ENCODE measurements around the gene CHKB.

The CHKB gene

DNA sequence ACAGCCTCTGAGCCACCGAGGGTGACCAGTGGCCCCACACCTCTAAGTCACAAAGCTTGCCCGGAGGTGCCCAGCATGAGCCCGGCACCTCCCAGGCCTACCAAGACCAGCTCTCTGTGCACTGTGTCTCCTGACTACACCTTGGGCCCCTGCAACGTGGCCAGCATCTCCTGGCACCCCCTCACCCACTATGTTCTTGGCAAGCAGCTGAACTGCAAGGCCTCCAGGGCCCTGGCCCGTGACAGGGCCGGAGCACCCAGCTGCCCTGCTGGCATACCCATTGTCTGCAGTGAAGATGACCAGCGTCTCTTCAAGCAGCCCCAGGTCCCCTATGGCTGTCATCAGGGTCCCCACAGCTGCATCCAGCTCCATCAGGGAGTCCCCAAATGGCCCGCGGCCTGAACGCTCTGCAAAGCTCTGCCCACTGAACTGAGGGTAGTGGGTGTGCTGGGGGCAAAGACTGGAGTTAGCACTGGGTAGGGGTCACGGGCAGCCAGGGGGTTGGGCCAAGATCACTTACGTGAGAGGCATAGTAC, 43.7 kb upstream of the CHKB start:
- DNase-seq (ENCODE audit: low read depth): no peak
- no peak for TF ChIP-seq MYC (IDR thresholded peaks at IDR 0.05; ENCODE audit: low read depth, low read length)
- no peak for TF ChIP-seq POLR2A (IDR thresholded peaks at IDR 0.05; ENCODE audit: extremely low read depth, insufficient read length)
- no peak for TF ChIP-seq MAX (IDR thresholded peaks at IDR 0.05; ENCODE audit: low read depth, low read length)
- TF ChIP-seq, protein P1, sequence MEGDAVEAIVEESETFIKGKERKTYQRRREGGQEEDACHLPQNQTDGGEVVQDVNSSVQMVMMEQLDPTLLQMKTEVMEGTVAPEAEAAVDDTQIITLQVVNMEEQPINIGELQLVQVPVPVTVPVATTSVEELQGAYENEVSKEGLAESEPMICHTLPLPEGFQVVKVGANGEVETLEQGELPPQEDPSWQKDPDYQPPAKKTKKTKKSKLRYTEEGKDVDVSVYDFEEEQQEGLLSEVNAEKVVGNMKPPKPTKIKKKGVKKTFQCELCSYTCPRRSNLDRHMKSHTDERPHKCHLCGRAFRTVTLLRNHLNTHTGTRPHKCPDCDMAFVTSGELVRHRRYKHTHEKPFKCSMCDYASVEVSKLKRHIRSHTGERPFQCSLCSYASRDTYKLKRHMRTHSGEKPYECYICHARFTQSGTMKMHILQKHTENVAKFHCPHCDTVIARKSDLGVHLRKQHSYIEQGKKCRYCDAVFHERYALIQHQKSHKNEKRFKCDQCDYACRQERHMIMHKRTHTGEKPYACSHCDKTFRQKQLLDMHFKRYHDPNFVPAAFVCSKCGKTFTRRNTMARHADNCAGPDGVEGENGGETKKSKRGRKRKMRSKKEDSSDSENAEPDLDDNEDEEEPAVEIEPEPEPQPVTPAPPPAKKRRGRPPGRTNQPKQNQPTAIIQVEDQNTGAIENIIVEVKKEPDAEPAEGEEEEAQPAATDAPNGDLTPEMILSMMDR (IDR thresholded peaks at IDR 0.05; ENCODE audit: low read depth, low read length): no peak
- H3K4me3 ChIP-seq (ENCODE audit: low read depth, low read length): no peak overlapping the region

DNA sequence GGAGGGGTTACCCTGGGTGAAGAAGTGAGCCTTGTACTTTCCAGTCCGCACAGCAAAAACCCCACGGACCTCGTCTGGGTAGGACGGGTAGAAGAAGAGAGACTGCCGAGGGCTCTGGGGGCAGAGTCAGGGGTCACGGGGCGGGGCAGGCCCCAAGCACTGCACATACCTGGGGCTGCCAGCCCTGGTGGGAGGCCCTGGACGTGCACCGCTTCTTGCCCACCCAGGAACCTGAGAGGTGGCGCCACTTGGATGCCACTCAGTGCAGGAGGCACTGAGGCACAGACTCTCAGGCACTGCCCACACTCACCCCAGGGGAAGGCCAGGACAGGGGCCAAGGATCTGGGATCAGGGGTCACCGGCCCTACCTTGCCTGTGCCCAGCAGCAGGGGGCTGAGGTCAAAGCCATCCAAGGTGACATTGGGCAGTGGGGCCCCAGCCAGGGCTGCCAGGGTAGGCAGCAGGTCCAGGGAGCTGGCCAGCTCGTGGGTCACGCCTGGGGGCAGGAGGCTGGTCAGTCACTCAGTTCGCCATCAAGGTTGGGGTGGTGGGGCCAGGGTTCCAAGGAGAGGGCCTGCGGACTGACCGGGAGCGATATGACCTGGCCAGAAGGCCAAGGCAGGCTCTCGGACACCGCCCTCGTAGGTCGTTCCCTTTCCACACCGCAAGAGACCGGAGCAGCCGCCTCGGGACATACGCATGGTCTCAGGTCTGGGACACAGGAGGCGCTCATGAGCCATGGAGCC, 43.1 kb upstream of the CHKB start:
- H3K4me3 ChIP-seq (ENCODE audit: low read depth, low read length): no peak overlapping the region
- TF ChIP-seq MYC (IDR thresholded peaks at IDR 0.05; ENCODE audit: low read depth, low read length) (no peak), POLR2A (IDR thresholded peaks at IDR 0.05; ENCODE audit: extremely low read depth, insufficient read length) (no peak), MAX (IDR thresholded peaks at IDR 0.05; ENCODE audit: low read depth, low read length) (no peak)
- TF ChIP-seq, protein P1 (IDR thresholded peaks at IDR 0.05; ENCODE audit: low read depth, low read length): peak; percentile 6
- no peak for DNase-seq (ENCODE audit: low read depth)

GRCh38 chr22:50625131-50625567, 42.5 kb upstream of the CHKB start:
- TF ChIP-seq MYC (IDR thresholded peaks at IDR 0.05; ENCODE audit: low read depth, low read length) (no peak), POLR2A (IDR thresholded peaks at IDR 0.05; ENCODE audit: extremely low read depth, insufficient read length) (no peak), MAX (IDR thresholded peaks at IDR 0.05; ENCODE audit: low read depth, low read length) (no peak)
- TF ChIP-seq, protein P1 (IDR thresholded peaks at IDR 0.05; ENCODE audit: low read depth, low read length): no peak
- no peak for DNase-seq (ENCODE audit: low read depth)

GRCh38 chr22:50624347-50625130, 41.9 kb upstream of the CHKB start:
- H3K4me3 ChIP-seq (ENCODE audit: low read depth, low read length): no peak overlapping the region
- no peak for DNase-seq (ENCODE audit: low read depth)
- TF ChIP-seq MYC (IDR thresholded peaks at IDR 0.05; ENCODE audit: low read depth, low read length): no peak
- no peak for TF ChIP-seq POLR2A (IDR thresholded peaks at IDR 0.05; ENCODE audit: extremely low read depth, insufficient read length)
- TF ChIP-seq MAX (IDR thresholded peaks at IDR 0.05; ENCODE audit: low read depth, low read length): no peak
- TF ChIP-seq, protein P1 (IDR thresholded peaks at IDR 0.05; ENCODE audit: low read depth, low read length): no peak

More at GRCh38 chr22:50625131-50625567, 42.5 kb upstream of the CHKB start:
- no peak overlapping the region for H3K4me3 ChIP-seq (ENCODE audit: low read depth, low read length)

GRCh38 chr22:50622723-50623327, 40.2 kb upstream of the CHKB start:
- no peak for TF ChIP-seq MAX (IDR thresholded peaks at IDR 0.05; ENCODE audit: low read depth, low read length)
- no peak for TF ChIP-seq POLR2A (IDR thresholded peaks at IDR 0.05; ENCODE audit: extremely low read depth, insufficient read length)
- no peak for TF ChIP-seq MYC (IDR thresholded peaks at IDR 0.05; ENCODE audit: low read depth, low read length)
- TF ChIP-seq, protein P1 (IDR thresholded peaks at IDR 0.05; ENCODE audit: low read depth, low read length): no peak
- no peak overlapping the region for H3K4me3 ChIP-seq (ENCODE audit: low read depth, low read length)
- no peak for DNase-seq (ENCODE audit: low read depth)

Data from NB4 (cell line).